Thymus (tissue), 11 donors: ENCODE measurements around the gene BACE2. TPM values are rescaled to one million over a fixed set of nuclear protein-coding genes. Genes with fewer than 3 reads are reported as not detected.
"Not testable (repeated sequence)": the region's sequence is repeated elsewhere in the genome, so short reads cannot be mapped to it uniquely, and the experiment has no call there.

ENCODE experiments used
- DNase-seq, 9 donors: peaks; one replicate each; pipeline ENCODE4 v3.0.0-alpha.2; 2013; ENCODE audit warnings: low spot score in 9 of 9, low read depth in 6 of 9, missing footprints in 1 of 9
- H3K27ac ChIP-seq, 2 donors: one replicate each; pipeline ENCODE4 v1.5.1; 2013; ENCODE audit warnings: control low read depth in 1 of 2, low read depth in 1 of 2, low read length in 1 of 2, mild to moderate bottlenecking in 1 of 2, moderate library complexity in 1 of 2
- H3K27me3 ChIP-seq, 2 donors: one replicate each; pipeline ENCODE4 v1.5.1; 2013; ENCODE audit warnings: low read length in 1 of 2; ENCODE audit not compliant: control insufficient read depth in 2 of 2, insufficient read depth in 1 of 2
- H3K36me3 ChIP-seq, 2 donors: one replicate each; pipeline ENCODE4 v1.5.1; 2013; ENCODE audit warnings: low read length in 1 of 2, mild to moderate bottlenecking in 1 of 2, moderate library complexity in 1 of 2; ENCODE audit not compliant: control insufficient read depth in 2 of 2, insufficient read depth in 2 of 2
- H3K4me1 ChIP-seq, 2 donors: one replicate each; pipeline ENCODE4 v1.5.1; 2013; ENCODE audit warnings: low read length in 2 of 2; ENCODE audit not compliant: control insufficient read depth in 2 of 2, insufficient read depth in 2 of 2
- H3K4me3 ChIP-seq, 2 donors: one replicate each; pipeline ENCODE4 v1.5.1; 2013; ENCODE audit warnings: low read length in 2 of 2, control low read depth in 1 of 2, mild to moderate bottlenecking in 1 of 2
- H3K9me3 ChIP-seq, 2 donors: one replicate each; pipeline ENCODE4 v1.5.1; 2013; ENCODE audit warnings: low read length in 1 of 2, mild to moderate bottlenecking in 1 of 2; ENCODE audit not compliant: control insufficient read depth in 2 of 2, insufficient read depth in 1 of 2
- WGBS: extraction: QIAGEN DNeasy Blood & Tissue Kit; methylation state at CpG from one replicate; pipeline ENCODE4 v1.1.7; 2013; 5-methylcytosine and 5-hydroxymethylcytosine counted together
- polyA plus RNA-seq: library from polyadenylated mRNA; stranded (reverse); fragments of 200-250 nt; gene quantifications from one replicate; pipeline ENCODE4 v1.2.3, GENCODE V29; 2013
- total RNA-seq: library from RNA; stranded (reverse); fragments of 120-200 nt; gene quantifications from one replicate; pipeline ENCODE4 v1.2.4, GENCODE V29; 2013
- donor health status: healthy.

Gene BACE2
- total and polyA plus RNA-seq, 2 donors: 5.9 to 17.6 TPM

DNA sequence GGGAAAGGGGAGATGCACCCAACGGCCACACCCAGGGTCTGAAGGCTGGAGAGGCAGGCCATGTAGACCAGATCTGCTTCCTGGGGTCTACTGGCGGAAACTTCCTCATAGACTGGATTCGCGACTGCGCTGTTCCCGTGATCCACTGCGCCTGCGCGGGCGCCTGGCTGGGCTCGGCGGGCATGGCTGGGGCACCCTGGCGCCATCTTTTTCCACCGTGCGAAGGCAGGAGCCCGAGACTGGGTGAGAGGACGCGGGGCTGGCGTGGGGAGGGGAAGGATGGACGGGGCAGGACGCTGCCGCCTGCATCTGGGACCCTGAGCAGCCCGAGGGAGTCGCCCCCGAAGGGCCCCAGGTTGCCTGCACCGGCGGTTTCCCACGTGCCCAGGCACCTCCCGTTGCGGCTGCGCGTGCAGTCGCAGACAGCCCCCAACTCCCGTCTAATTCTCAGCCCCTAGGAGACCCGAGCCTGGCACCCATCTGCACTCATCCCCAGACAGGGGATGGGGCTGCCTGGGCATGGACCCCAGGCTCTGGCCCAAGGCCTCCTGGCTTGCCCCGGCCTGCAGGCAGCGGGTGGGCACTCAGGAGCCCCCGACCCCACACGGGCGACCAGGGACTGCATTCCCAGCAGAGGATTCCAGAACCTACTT lies 136.2 kb downstream of the BACE2 start:
- Histone ChIP-seq H3K4me3 (no peak overlapping the region), H3K27ac (no peak overlapping the region), H3K27me3 (no peaks in the 10 kb centered on the region), H3K4me1 (no peaks in the 10 kb centered on the region), H3K36me3 (no peaks in the 10 kb centered on the region), H3K9me3 (peaks cover 1 to 12% of the 10 kb centered on the region in 2 donors)
- DNase-seq: no peak
- 97% methylated on average over 40 of the region's 40 CpGs for WGBS

- Histone ChIP-seq H3K27ac (no peak overlapping the region), H3K9me3 (peaks cover 1 to 12% of the 10 kb centered on the region in 2 donors), H3K36me3 (no peaks in the 10 kb centered on the region), H3K4me1 (no peaks in the 10 kb centered on the region), H3K4me3 (no peak overlapping the region), H3K27me3 (peaks cover 0 to 4% of the 10 kb centered on the region in 2 donors)
- DNase-seq: no peak
Observed at GRCh38 chr21:41307219-41307618, 139.3 kb downstream of the BACE2 start.

- Histone ChIP-seq H3K27me3 (peaks cover 0 to 22% of the 10 kb centered on the region in 2 donors), H3K4me1 (peaks cover 12 to 25% of the 10 kb centered on the region in 2 donors)
- DNase-seq, H3K27ac ChIP-seq, H3K36me3 ChIP-seq, H3K4me3 ChIP-seq, H3K9me3 ChIP-seq: not testable (repeated sequence)
- 97% methylated on average over 5 of the region's 8 CpGs for WGBS
Observed at GRCh38 chr21:41313285-41314164, 145.6 kb downstream of the BACE2 start.

- peaks cover 15 to 47% of the 10 kb centered on the region in 2 donors for H3K4me1 ChIP-seq
- peaks cover 0 to 18% of the 10 kb centered on the region in 2 donors for H3K27me3 ChIP-seq
- no peaks in the 10 kb centered on the region for H3K36me3 ChIP-seq
- peaks cover 0 to 6% of the 10 kb centered on the region in 2 donors for H3K9me3 ChIP-seq
- H3K4me3 ChIP-seq: no peak overlapping the region
- no peak overlapping the region for H3K27ac ChIP-seq
- 97% methylated on average over 6 of the region's 6 CpGs for WGBS
- DNase-seq: no peak
Observed at GRCh38 chr21:41315726-41316125, 147.8 kb downstream of the BACE2 start.

- Histone ChIP-seq H3K36me3 (no peaks in the 10 kb centered on the region), H3K4me3 (peak within 1 kb of the TSS; percentile 48 to 56), H3K4me1 (peaks cover 21 to 54% of the 10 kb centered on the region in 2 donors), H3K9me3 (peaks cover 0 to 9% of the 10 kb centered on the region in 2 donors), H3K27me3 (peaks cover 0 to 18% of the 10 kb centered on the region in 2 donors), H3K27ac (peak within 1 kb of the TSS in 1 of 2 donors; percentile 77)
- peak in 4 of 9 donors; percentile 37 to 69 (median 46) for DNase-seq
- WGBS: 13% methylated on average over 55 of the region's 55 CpGs
Observed at GRCh38 chr21:41316200-41317062, 148.5 kb downstream of the BACE2 start, which contains the start of gene FAM3B. Gene FAM3B (plus strand): TSS chr21:41316801. CDS start chr21:41316880, 79 bp downstream.

DNA sequence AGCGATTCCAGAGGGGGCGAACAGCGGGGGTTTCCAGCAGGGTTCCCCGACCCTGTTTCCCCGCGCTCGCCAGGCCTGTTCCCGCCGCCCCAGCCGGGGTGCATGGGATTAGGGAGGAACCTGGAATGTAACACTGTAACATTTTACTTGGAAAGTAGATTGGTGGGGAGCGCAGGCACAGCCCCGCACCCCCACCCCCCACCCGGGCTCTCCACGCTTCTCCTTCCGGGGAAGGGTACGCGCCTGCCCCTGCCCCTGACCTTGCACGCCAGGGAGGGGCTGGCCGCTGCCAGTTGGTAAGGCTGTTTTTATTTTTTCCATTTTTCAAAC lies 149.1 kb downstream of the BACE2 start:
- Histone ChIP-seq H3K27ac (peak overlapping the region in 1 of 2 donors; percentile 77), H3K27me3 (peaks cover 0 to 18% of the 10 kb centered on the region in 2 donors), H3K4me1 (peaks cover 26 to 60% of the 10 kb centered on the region in 2 donors), H3K36me3 (no peaks in the 10 kb centered on the region), H3K4me3 (peak overlapping the region; percentile 48 to 56), H3K9me3 (peaks cover 0 to 13% of the 10 kb centered on the region in 2 donors)
- 12% methylated on average over 19 of the region's 19 CpGs for WGBS
- DNase-seq: no peak

GRCh38 chr21:41317458-41317857 lies 149.5 kb downstream of the BACE2 start:
- no peak for DNase-seq
- 85% methylated on average over 10 of the region's 10 CpGs for WGBS
- peaks cover 31 to 65% of the 10 kb centered on the region in 2 donors for H3K4me1 ChIP-seq
- peak overlapping the region; percentile 48 to 56 for H3K4me3 ChIP-seq
- peaks cover 0 to 18% of the 10 kb centered on the region in 2 donors for H3K27me3 ChIP-seq
- peak overlapping the region in 1 of 2 donors; percentile 77 for H3K27ac ChIP-seq
- H3K36me3 ChIP-seq: no peaks in the 10 kb centered on the region
- H3K9me3 ChIP-seq: peaks cover 0 to 13% of the 10 kb centered on the region in 2 donors

GRCh38 chr21:41318218-41318617 lies 150.3 kb downstream of the BACE2 start:
- H3K36me3 ChIP-seq: no peaks in the 10 kb centered on the region
- H3K9me3 ChIP-seq: peaks cover 0 to 13% of the 10 kb centered on the region in 2 donors
- H3K27ac ChIP-seq: no peak overlapping the region
- no peak overlapping the region for H3K4me3 ChIP-seq
- peaks cover 34 to 72% of the 10 kb centered on the region in 2 donors for H3K4me1 ChIP-seq
- no peak for DNase-seq
- peaks cover 0 to 18% of the 10 kb centered on the region in 2 donors for H3K27me3 ChIP-seq
- WGBS: 97% methylated on average over 9 of the region's 9 CpGs
